SK-N-SH (cell line): ENCODE data around the gene PMIS2.

ENCODE experiments used
- CHD2 ChIP-seq: fragments of 150-350 bp; IDR thresholded peaks from 2 replicates; pipeline ENCODE4 v1.6.1; 2018; ENCODE audit warnings: low read length; ENCODE audit not compliant: partially characterized antibody
- EP300 ChIP-seq, 2 experiments: IDR thresholded peaks; 2 replicates each; pipeline versions ENCODE4 v1.4.0 to v1.6.1; 2012; ENCODE audit warnings: borderline replicate concordance in 1 of 2, low read depth in 1 of 2, low read length in 1 of 2
- GATA2 ChIP-seq: sonication (generic); formaldehyde crosslinking; IDR thresholded peaks from 2 replicates; pipeline ENCODE4 v1.5.0; 2020; ENCODE audit warnings: mild to moderate bottlenecking, missing genetic modification reagents
- POLR2AphosphoS5 ChIP-seq: IDR thresholded peaks from 2 replicates; pipeline ENCODE4 v1.6.1; 2012; ENCODE audit warnings: low read depth, low read length
- TCF12 ChIP-seq: IDR thresholded peaks from 2 replicates; pipeline ENCODE4 v1.4.0; 2012
- TEAD4 ChIP-seq: IDR thresholded peaks from 2 replicates; pipeline ENCODE4 v1.4.0; 2012; ENCODE audit warnings: mild to moderate bottlenecking, borderline replicate concordance; ENCODE audit not compliant: insufficient read depth
- USF2 ChIP-seq: fragments of 150-350 bp; IDR thresholded peaks from 2 replicates; pipeline ENCODE4 v1.6.1; 2017; ENCODE audit warnings: antibody characterized with exemption, low read length, low read depth, borderline replicate concordance
- YY1 ChIP-seq: IDR thresholded peaks from 2 replicates; pipeline ENCODE4 v1.4.0; 2012; ENCODE audit warnings: low read depth, mild to moderate bottlenecking
- TF ChIP-seq, protein P1 (sequence below): fragments of 200-600 bp; sonication (generic); IDR thresholded peaks from 2 replicates; pipeline ENCODE4 v1.6.1; 2017; ENCODE audit warnings: antibody characterized with exemption, mild to moderate bottlenecking, moderate library complexity

- no peak for TF ChIP-seq EP300 (IDR thresholded peaks at IDR 0.05; ENCODE audit: borderline replicate concordance in 1 of 2, low read depth in 1 of 2, low read length in 1 of 2)
- TF ChIP-seq, protein P1, sequence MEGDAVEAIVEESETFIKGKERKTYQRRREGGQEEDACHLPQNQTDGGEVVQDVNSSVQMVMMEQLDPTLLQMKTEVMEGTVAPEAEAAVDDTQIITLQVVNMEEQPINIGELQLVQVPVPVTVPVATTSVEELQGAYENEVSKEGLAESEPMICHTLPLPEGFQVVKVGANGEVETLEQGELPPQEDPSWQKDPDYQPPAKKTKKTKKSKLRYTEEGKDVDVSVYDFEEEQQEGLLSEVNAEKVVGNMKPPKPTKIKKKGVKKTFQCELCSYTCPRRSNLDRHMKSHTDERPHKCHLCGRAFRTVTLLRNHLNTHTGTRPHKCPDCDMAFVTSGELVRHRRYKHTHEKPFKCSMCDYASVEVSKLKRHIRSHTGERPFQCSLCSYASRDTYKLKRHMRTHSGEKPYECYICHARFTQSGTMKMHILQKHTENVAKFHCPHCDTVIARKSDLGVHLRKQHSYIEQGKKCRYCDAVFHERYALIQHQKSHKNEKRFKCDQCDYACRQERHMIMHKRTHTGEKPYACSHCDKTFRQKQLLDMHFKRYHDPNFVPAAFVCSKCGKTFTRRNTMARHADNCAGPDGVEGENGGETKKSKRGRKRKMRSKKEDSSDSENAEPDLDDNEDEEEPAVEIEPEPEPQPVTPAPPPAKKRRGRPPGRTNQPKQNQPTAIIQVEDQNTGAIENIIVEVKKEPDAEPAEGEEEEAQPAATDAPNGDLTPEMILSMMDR, result no peak
- no peak for TF ChIP-seq POLR2AphosphoS5
- no peak for TF ChIP-seq GATA2 (CRISPR knock-in tag)
- no peak for TF ChIP-seq TEAD4
- no peak for TF ChIP-seq USF2
- TF ChIP-seq TCF12, result no peak
- no peak for TF ChIP-seq YY1
- TF ChIP-seq CHD2, result no peak
Observed at GRCh38 chr19:35558400-35559280, 27.3 kb upstream of the PMIS2 start.
